HG03457 (cell line): Measurements from ENCODE around the gene DNASE2B.

Experiments
- ATAC-seq: cut with Tn5 transposase; IDR thresholded peaks from one replicate; pipeline ENCODE4 v1.9.1; 2021; ENCODE audit warnings: moderate number of reproducible peaks; ENCODE audit not compliant: unreplicated experiment

The DNASE2B gene

GRCh38 chr1:84398175-84399155 lies at the start of gene DNASE2B:
TSS of gene DNASE2B (plus strand) at chr1:84398484. CDS start at chr1:84398565, 81 bp downstream.
- no peak for ATAC-seq

GRCh38 chr1:84348759-84349158 lies 49.5 kb upstream of the DNASE2B start:
- ATAC-seq = no peak

GRCh38 chr1:84350104-84350503 lies 48.2 kb upstream of the DNASE2B start:
- ATAC-seq = no peak

GRCh38 chr1:84350550-84350949 lies 47.7 kb upstream of the DNASE2B start:
- no peak for ATAC-seq

- ATAC-seq = no peak
These were observed 45.8 kb upstream of the DNASE2B start for GRCh38 chr1:84352298-84353106.

GRCh38 chr1:84353695-84354094 lies 44.6 kb upstream of the DNASE2B start:
- no peak for ATAC-seq

- ATAC-seq = no peak
These were observed 42.7 kb upstream of the DNASE2B start for GRCh38 chr1:84355556-84355955.

GRCh38 chr1:84356881-84357280 lies 41.4 kb upstream of the DNASE2B start:
- no peak for ATAC-seq

- ATAC-seq = no peak
These were observed 39.6 kb upstream of the DNASE2B start for GRCh38 chr1:84358695-84359094.

- no peak for ATAC-seq
These were observed 38.0 kb upstream of the DNASE2B start for GRCh38 chr1:84360316-84360715.

GRCh38 chr1:84361796-84362195 lies 36.5 kb upstream of the DNASE2B start:
- ATAC-seq = no peak

- ATAC-seq = no peak
These were observed 35.3 kb upstream of the DNASE2B start for GRCh38 chr1:84363019-84363418.

- ATAC-seq = no peak
These were observed 34.7 kb upstream of the DNASE2B start for GRCh38 chr1:84363622-84364021.

- ATAC-seq = no peak
These were observed 32.8 kb upstream of the DNASE2B start for GRCh38 chr1:84365225-84366221.

GRCh38 chr1:84366786-84367185 lies 31.5 kb upstream of the DNASE2B start:
- no peak for ATAC-seq

- ATAC-seq = no peak
These were observed 31.1 kb upstream of the DNASE2B start for GRCh38 chr1:84367219-84367618.

GRCh38 chr1:84368441-84368840 lies 29.8 kb upstream of the DNASE2B start:
- no peak for ATAC-seq

GRCh38 chr1:84370266-84370665 lies 28.0 kb upstream of the DNASE2B start:
- no peak for ATAC-seq

- ATAC-seq = no peak
These were observed 27.4 kb upstream of the DNASE2B start for GRCh38 chr1:84370831-84371394.

- no peak for ATAC-seq
These were observed 24.7 kb upstream of the DNASE2B start for GRCh38 chr1:84373436-84374141.
